ENCODE measurements around the gene NACC1.
"Not testable (repeated sequence)": the region's sequence is repeated elsewhere in the genome, so short reads cannot be mapped to it uniquely, and the experiment has no call there.

The NACC1 gene

GRCh38 chr19:13164343-13165161 lies 46.5 kb downstream of the NACC1 start:
- DNase-seq (ENCODE audit: low read depth, low spot score): peak; percentile 98

DNA sequence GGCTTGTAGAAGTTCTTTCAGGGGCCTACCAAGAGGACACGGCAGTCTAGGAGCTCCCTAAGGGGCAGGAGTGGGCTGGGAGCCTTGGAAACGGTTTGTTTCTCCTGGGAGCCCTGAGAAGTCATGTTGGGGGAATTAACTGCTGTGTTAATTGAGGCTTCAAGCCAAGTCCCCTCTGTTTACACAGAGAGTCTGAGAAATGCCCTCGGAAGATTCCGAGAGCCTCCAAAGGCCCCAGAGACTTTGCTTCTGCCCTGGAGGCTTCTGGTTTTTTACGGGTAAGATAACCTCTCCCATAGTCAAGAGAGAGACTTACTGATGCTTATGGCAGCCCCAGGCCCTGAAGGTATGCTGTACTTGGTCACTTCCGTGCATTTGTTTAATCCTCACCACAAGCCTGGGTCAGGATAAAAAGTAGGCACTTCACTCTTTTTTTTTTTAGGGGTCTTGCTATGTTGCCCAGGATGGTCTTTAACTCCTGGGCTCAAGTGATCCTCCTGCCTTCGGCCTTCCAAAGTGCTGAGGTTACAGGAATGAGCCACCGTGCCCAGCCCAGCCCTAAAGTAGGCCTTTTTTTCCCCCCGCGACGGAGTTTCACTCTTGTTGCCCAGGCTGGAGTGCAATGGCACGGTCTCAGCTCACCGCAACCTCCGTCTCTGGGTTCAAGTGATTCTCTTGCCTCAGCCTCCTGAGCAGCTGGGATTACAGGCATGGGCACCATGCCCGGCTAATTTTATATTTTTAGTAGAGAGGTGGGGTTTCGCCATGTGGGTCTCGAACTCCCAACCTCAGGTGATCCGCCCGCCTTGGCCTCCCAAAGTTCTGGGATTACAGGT lies 47.3 kb downstream of the NACC1 start:
- DNase-seq (ENCODE audit: low read depth, low spot score): peak; percentile 84

DNA sequence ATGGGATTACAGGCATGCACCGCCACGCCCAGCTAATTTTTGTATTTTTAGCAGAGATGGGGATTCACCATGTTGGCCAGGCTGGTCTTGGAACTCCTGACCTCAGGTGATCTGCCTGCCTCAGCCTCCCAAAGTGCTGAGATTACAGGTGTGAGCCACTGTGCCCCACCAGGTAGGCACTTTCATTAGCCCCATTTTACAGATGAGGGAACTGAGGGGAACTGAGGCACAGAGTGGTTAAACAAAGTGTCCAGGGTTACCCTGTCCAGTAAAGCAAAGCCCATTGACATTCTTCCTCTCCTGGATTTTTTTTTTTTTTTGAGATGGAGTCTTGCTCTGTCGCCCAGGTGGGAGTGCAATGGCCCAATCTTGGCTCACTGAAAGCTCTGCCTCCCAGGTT lies 48.1 kb downstream of the NACC1 start:
- DNase-seq (ENCODE audit: low read depth, low spot score): not testable (repeated sequence)

- DNase-seq (ENCODE audit: low read depth, low spot score): peak; percentile 91
These were observed 51.7 kb downstream of the NACC1 start for GRCh38 chr19:13169769-13170168.

DNA sequence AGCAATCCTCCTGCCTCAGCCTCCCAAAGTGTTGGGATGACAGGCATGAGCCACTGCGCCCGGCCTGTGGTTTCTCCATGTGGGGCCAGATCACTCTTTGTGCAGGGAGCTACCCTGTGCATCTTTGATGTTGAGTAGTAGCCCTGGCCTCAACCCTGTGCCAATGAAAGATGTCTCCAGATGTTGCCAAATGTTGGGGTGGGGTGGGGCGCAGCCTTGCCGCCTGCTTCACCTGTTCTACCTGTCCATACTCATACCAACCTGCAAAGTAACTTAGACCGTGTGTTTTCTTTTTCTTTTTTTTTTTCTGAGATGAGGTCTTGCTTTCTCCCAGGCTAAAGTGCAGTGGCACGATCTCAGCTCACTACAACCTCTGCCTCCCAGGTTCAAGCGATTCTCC lies 53.1 kb downstream of the NACC1 start:
- no peak for DNase-seq (ENCODE audit: low read depth, low spot score)

DNA sequence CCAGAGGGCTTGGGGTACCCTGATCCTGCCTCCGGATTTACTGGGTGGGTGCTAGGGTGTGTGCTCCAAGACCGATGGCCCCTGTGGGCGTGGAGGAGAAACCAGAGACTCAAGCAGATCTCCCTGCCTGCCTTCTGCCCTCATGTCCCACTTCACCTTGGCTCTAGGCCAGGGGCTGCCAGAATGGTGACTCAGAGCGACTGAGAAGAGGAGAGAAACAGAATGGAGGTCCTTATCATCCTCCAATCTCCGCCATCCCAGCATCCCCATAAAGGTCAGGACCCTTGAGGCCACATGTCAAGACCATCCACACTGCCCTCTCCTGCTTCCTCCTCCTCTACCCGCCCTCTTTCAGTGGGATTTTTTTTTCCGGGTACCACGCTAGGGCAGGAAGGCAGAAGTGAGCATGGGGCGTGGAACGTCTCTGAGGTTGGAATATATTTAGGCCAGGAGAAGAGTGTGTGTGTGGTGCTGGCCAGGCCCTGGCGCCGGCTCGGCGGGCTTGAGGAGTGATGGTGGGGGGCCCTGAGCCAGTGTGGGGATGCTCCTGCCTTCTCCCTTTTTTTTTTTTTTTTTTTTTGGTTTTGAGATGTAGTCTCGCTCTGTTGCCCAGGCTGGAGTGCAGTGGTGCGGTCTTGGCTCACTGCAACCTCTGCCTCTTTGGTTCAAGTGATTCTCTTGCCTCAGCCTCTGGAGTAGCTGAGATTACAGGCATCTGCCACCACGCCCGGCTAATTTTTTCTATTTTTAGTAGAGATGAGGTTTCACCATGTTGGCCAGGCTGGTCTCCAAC lies 54.5 kb downstream of the NACC1 start:
- no peak for DNase-seq (ENCODE audit: low read depth, low spot score)

- no peak for DNase-seq (ENCODE audit: low read depth, low spot score)
These were observed 55.2 kb downstream of the NACC1 start for GRCh38 chr19:13173139-13173737.

DNA sequence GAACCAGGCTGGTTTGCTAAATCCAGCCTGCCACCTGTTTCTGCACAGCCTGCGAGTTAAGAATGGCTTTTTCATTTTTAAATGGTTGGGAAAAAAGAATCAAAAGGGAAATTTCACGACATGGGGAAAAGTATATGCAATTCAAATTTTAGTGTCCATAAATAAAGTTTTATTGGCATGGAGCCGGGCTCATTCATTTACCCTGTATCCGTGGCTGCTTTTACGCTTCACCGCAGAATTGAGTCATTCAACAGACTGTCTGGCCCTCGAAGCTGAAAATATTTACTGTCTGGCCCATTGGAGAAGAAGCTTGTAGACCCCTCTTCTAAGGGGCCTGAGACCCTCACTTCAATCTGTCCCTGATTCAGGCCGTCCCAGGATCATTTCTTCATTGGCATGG lies 58.3 kb downstream of the NACC1 start:
- no peak for DNase-seq (ENCODE audit: low read depth, low spot score)

DNA sequence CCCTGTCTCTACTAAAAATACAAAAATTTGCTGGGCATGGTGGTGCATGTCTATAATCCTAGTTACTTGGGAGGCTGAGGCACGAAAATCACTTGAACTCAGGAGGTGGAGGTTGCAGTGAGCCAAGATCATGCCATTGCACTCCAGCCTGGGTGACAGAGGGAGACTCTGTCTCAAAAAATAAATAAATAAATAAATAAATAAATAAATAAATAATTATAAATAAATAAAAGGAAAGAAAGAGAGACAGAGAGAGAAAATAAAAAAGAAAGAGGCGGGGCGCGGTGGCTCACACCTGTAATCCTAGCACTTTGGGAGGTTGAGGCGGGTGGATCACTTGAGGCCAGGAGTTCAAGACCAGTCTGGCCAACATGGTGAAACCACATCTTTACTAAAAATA lies 59.5 kb downstream of the NACC1 start:
- DNase-seq (ENCODE audit: low read depth, low spot score): not testable (repeated sequence)

- DNase-seq (ENCODE audit: low read depth, low spot score): not testable (repeated sequence)
These were observed 60.2 kb downstream of the NACC1 start for GRCh38 chr19:13178291-13178690.

DNA sequence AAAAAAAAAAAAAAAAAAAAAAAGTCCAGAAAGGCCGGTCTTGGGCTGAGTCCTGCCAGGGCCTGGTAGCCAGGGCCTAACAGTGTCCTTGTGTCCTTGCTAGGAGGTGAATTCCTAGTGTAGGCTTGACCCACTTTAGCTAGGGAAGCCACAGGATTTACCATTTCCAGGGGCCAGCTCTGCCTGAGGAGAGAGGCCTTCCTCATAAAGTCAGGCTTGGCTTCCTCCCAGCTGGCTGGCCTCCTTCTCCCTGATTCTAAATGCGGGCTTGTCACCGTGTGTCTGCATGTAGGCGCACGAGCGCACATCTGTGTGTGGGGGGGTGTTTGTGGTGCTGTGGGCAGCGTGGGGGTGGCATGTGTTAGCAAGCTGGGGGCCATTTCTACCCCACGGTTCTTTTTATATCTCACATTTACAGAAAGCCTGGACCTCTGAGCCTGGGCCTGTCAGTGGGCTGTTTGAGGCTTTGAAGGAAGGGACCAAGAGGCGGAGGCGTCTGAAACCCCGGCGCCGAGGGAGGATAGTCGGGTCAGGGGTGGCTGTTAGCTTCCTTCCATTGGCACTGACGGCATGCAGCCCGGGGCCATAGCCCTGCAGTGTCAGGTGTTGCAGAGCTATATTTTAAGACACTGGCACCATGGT lies 63.8 kb downstream of the NACC1 start:
- DNase-seq (ENCODE audit: low read depth, low spot score): no peak

- DNase-seq (ENCODE audit: low read depth, low spot score): not testable (repeated sequence)
These were observed 66.9 kb downstream of the NACC1 start for GRCh38 chr19:13184926-13185325.

GRCh38 chr19:13185763-13186657 lies 67.9 kb downstream of the NACC1 start:
- DNase-seq (ENCODE audit: low read depth, low spot score): peak; percentile 41

- not testable (repeated sequence) for DNase-seq (ENCODE audit: low read depth, low spot score)
These were observed 68.6 kb downstream of the NACC1 start for GRCh38 chr19:13186688-13187087.

DNA sequence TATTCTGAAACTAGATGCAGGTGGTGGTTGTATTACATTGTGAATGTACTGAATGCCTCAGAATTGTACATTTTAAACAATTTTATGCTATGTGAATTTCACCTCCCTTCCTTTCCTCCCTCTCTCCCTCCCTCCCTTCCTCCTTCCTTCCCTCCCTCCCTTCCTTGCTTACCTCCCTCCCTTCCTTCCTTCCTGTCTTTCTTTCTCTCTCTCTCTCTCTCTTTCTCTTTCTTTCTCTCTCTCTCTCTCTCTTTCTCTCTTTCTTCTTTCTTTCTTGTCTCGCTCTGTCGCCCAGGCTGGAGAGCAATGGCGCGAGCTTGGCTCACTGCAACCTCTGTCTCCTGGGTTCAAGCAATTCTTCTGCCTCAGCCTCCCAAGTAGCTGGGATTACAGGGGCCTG lies 69.4 kb downstream of the NACC1 start:
- DNase-seq (ENCODE audit: low read depth, low spot score): no peak

GRCh38 chr19:13189600-13189999 lies 71.5 kb downstream of the NACC1 start:
- DNase-seq (ENCODE audit: low read depth, low spot score): peak; percentile 47
